SKM-1 treated with dmso at 0.1 percent for 144 hours (cell line): ENCODE data around the gene DHRS13.
A peak's percentile ranks its signal among the peaks of the same experiment; 100 is the strongest.
"Not testable (repeated sequence)": the region's sequence is repeated elsewhere in the genome, so short reads cannot be mapped to it uniquely, and the experiment has no call there.

ENCODE experiments used
- DNase-seq: peaks from one replicate; lab custom pipeline; 2025; ENCODE audit not compliant: unreplicated experiment; lab: John Stamatoyannopoulos, UW

DHRS13 gene

DNA sequence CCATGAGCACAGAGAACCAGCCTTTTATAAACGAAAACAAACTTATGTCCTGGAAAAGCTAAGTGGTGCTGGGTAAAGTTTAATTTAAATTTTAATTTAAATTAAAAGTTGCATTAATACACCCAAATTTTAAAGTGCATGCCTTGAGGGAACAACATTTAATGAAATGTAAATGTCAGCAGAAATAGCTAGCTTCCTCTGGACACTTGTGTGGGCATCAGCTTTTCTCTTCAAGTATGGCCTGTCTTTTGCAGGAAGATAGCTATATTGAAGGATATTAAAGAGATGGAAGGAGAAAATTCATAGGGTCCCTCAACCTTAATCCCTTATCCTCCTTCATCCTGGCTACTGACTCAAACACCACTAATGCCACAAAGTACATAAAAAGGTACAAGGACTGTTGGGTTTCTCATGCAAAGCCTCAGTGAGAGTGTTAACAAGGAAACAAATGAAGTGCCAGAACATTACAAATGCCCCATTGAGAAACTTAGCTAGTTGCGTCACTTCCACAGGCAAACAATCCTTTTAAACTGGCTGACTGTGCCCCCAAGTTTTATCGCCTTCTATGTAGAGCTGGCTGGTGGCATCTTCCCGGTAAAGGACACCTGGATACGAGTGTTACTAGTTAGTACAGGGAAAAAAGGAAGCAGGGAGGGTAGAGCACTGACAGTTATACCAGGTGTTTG is 34.3 kb upstream of the DHRS13 start:
- DNase-seq: peak; percentile 62

DNA sequence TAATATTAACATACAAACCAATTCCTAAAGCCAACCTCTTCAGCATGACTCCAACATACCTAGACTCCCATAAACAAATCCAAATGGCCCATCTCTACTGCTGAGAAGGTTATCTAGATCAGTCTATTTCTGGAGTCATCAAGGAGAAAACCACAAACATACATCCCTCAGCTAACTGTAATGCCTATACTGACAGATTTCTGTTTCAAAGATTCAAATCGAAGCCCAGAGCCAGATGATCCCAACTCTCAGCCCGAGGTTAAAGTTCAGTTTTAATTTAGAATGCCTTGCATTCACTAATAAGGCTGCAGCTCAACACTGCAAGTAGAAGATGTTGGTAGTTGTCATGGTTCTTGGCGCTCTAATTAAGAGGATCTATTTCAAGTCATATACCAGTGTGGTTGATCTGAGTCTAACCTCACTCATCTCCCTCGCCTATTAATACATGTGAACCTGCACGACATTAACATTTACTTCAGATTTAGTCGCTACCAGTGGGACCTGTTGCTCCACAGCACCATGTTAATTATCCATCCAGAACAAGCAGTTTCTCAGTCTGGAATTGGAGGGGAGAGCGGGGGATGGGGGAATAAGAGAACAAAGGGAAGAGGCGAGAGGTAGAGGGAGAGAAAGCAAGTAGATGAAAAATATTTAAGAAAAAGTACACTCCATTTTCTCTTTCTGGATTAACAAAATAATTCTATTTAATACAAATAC is 33.0 kb upstream of the DHRS13 start:
- DNase-seq: no peak

DNA sequence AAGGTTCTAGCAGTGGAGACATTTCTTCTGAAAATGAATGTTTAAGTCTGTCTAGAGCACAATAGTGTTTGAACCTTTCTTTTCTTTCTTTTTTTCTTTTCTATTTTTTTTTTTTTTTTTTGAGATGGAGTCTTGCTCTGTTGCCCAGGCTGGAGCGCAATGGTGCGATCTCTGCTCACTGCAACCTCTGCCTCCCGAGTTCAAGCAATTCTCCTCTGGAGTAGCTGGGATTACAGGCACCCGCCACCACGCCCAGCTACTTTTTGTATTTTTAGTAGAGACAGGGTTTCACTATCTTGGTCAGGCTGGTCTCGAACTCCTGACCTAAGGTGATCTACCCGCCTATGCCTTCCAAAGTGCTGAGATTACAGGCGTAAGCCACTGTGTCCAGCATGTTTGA is 31.6 kb upstream of the DHRS13 start:
- DNase-seq: not testable (repeated sequence)

DNA sequence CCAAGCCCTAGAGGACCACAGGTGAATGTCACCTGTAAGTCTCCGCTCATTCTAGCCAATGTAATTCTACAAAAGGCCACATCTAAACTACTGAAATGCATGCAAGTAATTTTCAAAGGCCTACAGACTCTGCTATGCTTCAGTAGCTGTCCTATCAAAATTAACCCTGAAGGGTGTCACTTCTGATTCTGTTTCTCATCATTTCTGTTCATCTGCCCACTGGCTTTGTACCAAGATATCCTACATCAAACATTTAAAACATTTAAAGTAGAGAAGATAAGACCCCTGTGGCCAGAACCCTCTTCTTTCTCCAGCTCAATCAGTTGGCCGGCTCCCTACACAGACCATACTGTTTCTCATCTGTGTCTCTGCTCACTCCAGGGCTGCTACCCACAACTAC is 26.9 kb upstream of the DHRS13 start:
- no peak for DNase-seq

DNA sequence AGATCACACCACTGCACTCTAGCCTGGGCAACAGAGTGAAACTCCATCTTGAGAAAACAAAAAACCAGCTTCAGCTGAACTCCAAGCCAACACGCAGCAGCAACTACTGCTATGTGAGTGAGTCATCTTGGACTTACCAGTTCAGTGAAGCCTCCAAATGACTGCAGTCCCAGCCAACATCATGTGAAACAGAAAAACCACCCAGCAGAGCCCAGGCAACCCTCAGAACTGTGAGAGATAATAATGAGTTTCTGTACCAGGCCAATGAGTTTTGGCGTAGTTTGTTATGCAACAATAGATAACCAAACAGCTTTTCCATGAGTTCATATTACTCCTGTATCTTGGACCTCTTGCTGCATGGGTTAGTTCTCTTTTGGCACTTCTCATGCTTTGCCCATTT is 25.2 kb upstream of the DHRS13 start:
- DNase-seq: no peak

DNA sequence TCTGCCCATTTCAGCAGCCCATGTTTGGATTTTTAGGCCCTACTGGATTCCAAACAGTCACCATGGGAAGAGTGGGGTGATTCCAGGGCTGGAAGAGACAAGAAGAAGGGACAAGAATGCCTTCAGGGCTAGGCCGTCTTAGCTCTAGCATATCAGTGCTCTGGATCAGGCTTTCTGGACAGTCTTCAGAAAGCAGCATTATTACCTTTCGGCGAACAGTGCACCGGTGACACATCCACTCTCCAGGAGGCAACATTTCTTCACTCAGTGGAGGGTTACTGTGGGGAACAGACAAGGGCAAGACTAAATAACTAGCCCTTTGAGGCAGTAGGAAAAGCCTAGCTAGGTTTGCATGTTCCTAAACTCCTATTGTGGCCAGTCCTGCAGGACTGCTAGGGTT is 23.9 kb upstream of the DHRS13 start:
- no peak for DNase-seq

DNA sequence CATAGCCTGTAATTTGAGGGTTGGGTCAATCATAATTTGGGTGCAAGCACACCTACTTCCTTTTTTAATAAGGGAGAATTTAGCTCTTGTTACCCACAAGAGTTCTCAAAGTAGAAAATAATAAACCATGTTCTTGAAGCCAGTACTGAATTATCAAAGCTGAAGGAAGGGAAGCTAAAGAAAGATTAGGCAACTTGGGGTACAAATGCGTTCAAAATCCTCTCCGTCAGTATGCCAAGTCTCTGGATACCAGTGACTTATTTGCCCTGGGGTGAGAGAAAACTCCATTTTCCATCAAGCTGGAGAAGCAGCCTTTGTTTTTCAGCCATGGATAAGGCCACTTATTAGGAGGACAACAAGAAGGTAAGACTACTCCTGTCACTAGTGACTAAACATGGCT is 23.5 kb upstream of the DHRS13 start:
- DNase-seq: no peak

DNA sequence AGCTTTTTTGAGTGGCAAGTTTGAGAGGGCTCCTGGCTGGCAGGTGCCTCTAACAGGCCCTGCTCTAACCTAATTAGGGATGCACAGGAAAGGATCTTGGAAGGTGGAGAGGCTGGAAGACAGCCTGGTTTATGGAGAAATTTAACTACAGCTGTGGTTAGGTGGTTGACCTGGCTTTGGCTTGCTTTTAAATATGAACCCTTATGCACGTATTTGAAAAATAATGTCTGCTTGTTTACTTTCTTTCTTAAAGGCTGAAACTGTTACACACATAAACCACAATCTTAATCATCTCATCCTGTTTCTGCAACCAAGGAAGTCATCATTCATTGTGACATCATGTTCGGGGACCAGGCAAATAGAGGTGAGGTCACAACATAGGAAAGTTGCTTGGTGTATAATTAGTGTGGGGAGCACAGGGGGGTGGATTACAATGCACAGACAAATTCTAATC is 23.1 kb upstream of the DHRS13 start:
- DNase-seq: peak; percentile 75

DNA sequence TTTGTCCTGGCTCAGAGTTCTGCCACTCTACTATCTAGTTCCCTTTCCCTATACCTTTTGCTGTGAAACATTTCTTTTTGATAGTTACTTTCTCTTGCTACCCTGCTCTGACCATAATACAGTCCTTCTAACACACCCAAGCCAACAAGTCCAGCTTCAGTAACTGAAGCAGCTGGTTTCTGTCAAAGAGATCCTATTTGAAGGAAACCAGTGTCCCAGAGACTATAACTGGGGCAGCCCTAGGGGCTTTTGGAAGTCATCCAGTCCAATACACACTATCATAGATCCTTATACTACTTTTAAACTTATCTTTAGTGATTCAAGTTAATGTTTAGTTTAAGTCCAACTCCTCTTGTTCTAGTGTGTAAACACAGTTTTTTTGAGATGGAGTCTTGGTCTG is 17.3 kb upstream of the DHRS13 start:
- DNase-seq: no peak

DNA sequence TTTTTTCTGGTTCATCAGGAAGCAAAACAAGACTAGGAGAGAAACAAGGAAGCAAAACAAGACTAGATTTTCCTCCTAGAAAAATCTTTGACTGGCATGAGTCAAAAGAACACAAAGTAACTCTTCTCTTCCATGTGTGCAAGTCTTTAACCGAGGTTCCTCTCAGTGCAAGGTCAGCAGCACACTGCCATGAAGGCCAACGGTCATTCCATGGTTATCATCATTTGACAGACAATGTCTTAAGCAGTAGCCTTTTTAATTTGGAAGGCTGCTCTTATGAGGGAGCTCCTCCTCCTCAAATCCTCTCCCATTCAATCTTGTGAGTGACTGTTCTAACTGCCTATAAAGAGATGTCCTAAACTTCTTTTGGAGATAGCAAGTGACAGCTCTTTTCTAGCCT is 15.4 kb upstream of the DHRS13 start:
- no peak for DNase-seq

DNA sequence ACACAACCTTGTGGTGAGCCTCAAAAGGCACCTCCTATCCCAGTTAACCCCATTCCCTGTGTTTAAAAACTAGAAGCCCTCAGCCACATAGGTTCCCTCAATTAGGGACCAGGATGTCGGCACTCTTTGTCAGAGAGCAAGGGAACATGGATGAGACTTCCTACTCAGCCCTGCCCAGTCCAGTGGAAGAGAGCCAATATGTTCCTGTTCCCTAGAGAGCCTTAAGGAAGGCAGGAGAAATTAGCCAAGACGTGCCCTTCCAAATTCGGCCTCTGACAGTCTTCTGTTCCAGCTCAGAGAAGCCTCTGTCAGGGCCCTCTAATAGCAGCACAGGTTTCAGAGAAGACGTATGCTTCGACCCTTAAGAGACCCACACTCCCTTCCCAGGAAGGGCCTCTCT is 14.6 kb upstream of the DHRS13 start:
- DNase-seq: no peak

DNA sequence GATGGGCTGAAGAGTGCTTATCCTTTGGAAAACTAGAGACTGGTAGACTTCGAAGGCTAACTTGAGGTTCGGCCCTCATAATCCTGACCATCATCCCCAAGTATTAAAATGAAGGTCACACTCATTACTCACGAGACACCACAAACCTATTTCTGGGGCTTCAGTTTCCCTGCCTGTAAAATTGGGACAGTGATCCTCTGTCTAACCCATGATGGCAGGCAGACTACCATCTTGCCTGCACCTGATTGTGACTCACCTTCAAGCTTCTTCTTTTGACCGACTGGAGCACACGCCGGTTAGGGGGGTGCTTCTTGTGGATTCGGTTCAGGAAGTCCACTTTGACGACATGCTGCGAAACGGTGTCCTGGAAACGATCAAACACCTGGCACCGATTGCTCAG is 14.2 kb upstream of the DHRS13 start:
- DNase-seq: no peak

DNA sequence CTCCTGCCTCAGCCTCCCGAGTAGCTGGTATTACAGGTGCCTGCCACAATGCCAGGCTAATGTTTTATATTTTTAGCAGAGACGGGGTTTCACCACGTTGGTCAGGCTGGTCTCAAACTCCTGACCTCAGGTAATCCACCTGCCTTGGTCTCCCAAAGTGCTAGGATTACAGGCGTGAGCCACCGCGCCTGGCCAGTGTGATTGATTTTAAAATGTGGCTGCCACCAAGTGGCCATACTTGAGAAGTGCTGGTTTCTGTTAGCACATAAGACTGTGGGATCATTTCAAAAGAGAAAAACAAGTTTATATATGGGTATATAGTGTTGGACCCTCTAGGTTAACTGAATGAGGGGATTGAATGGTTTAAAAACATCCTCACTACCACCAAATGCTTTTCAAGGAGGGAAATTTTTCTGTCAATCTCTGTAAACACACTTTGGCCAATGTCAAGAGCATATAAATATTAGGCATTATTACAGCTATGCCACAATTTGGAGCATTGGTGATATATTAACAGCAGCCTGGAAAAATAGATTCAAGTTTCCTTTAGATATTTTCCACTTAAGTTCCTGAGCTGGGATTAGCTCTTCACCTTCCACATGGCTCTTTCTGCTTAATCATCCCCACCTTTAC is 13.5 kb upstream of the DHRS13 start:
- no peak for DNase-seq

DNA sequence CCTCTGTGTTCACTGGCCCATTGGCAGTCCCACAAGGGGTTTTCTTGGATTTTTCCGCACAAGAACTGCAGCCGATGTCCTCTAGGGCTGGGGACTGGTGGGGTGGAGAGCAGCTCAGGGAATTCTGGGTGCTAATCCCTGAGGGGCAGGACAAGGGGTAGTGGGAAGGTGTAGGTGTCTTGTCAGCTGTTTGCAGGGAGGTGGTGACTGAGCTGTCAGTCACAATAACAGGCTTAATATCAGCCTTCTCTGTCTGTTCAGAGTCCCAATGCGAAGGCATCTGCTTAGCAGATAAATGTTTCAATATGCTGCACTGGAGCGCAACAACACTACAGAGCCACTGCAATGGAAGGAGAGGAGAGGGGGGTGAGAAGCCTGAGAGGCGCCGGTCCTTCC is 10.1 kb upstream of the DHRS13 start:
- DNase-seq: no peak

DNA sequence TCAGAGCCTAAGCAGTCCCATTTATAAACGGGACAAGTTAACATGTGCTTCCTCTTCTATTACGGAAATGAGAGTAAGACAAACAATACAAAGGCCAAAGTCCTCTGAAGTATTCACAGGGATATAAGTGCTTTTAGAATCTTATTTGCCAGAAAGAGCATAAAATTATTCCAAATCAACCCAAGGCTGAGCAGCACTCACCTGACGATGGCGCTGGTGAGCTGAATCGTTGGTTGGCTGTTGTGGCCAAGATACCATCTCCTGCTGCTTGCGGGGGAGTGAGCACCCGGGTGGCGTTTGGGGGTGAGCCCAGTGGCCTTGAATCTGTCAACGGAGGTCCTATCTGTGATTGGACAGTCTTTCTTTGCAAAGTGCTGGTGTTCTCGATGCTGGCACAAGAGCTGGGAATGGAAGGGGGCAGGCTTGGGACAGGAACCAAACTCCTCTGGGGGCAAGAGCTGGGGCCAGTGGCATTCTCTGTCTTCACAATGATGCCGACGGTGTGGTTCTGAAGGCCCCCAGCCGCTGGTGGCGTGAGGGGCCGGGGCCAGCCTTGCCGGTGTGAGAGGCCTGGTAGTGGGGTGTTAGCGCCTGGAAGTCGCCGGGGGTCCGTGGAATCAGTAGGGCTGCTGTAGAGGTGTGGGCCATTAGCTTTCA is 9.5 kb upstream of the DHRS13 start:
- DNase-seq: no peak

DNA sequence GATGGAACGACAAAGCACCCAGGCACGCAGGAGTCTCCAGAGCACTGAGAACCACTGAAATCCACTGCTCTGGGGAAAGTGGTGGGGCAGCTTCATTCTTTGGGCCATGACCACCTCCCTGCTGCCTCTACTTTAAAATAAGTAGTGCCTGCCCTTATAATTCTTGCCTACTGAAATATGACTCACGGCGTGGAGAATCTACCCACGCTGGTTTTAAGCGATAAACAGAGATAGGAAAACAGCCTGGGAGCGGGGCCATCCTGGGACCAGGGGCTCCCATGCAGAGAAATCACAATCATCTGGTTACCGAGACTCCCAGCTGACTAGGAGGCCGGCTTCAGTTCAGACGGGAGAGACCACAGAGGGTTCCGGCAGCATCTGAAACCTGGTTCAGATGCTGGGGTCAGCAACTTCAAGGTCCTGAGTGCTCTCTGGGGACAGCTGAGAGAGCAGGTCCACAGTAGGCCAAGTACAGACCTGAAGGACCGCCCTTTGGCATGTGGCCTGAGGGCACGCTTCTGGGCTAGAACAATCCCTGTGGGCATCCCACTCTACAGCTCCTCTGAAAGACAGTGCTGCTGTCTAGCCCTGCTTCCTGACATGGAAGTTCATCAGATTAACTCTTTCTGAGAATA is 8.6 kb upstream of the DHRS13 start:
- DNase-seq: no peak

DNA sequence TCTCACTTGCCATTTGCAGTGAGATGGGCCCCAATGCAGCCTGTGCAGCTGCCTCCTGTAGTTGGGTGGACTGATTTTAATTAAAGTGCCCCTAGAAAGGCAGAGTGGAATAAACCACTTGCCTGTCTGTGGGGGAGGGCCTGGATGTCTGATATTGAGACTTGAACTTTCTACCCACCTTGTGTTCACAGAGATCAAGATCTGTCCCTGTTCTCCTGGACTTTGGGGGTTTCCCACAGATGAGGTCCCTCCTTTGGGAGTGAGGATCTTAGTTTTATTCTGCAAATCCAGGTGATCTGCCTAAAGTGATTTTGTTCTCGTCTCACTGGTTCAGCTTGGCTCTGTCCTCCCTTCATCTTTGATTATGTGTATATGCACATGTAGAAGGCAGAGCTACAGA is 7.7 kb upstream of the DHRS13 start:
- DNase-seq: no peak

DNA sequence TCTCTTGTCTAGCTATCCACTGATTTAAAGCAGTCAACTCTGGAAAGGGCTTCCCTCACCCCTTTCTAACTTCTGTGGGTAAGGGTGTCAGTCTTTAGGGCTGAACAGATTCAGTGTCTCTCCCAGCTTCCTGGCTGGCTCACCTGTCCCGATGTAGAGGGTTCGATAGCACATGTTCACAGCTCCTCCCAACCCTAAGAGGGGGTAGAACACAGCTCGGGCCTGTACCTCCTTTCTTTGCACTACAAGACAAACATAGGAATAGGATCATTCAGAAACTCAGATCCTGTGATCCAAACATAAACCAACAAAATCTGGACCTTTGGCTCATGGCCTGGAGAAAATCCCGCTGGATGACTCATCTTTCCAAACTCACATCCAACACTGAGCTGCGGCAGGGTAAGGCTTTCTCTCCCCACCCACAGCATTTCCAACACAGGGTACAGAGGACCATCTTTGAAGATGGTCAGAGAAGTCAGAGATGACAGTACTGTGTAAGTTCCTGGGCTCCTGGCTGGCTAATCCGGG is 5.8 kb upstream of the DHRS13 start:
- no peak for DNase-seq

DNA sequence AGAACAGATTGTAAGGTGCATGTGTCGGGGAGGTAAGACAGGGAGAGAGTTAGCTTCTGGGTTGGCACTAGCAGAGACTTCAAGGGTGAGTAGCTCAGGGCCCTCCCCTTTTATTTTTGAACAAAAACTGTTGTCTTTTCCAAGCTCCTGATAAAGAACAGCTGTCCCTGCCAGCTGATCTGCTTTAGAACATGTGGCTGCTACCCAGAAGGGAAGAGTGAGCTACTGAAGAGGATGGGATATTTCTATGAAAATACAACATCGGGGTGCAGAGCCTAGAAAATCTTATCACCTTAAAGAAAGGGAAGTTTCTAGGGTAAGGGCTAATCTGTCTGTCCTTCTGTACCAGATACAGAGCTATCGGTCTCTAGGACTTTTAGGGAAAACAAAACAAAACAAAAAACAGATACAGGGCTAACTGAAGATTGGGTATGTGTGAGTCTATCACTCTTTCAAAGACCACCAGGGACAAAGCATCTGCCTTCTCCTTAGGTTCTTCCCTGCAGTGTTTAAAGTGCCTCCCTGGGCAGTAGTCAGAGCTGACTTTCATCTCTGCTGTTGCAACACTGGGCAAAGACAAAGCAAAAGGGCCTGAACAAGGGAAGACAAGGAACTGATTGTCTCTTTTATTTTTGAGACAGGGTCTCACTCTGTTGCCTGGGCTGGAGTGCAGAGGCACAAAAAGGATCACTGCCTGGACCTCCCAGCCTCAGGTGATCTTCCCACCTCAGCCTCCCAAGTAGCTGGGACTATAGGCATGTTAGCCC is 5.0 kb upstream of the DHRS13 start:
- no peak for DNase-seq

DNA sequence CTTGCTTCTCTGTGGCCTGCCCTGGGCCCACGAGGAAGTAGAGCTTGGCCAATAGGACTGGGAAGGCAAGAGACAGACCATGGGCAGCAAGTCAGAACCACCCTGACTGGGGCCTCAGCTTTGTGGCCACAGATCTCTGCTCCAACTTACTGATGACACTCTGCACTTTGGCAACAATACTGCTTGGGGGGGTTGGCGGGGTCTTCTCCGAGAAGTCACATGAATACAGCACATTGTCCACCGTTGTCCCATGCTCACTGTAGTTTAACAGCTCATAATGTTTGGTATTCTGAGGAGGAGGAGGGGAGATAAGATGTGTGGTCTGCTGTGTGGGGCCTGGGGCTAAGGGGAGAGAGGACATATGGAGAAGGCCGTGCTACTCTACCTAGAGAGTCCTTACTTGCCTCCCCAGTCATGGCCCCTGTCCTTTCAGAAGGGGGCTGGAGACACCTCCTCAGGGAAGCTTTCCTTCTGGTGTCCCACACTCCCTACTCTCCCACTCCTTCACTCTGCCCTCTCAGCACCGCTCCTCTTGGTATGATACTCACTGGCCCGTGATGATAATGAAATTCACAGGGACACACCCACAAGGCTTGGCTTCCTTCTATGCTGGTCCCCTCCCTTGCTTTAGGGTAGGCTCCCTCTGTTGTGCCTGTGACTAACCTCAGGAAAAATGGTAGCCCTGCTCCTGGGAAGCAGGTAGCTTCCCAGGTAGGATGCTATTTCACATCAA is 4.0 kb upstream of the DHRS13 start:
- DNase-seq: no peak
